ENCODE measurements around the gene KLF9. TPM values are rescaled to one million over a fixed set of nuclear protein-coding genes. Genes with fewer than 3 reads are reported as not detected.

Gene KLF9
- total RNA-seq (2014; rRNA removed; shearing (Covaris generic)) (14.3 and 14.5 TPM in 2 replicates), polyA plus RNA-seq (2016; fragmentation: Nextera tagmentation; extraction: Ambion mirVana) (2.5 and 2.6 TPM in 2 replicates)

GRCh38 chr9:70413799-70414775, at the start of gene KLF9:
Gene KLF9, minus strand, starts transcription at chr9:70414657. Its CDS starts 1,294 bp downstream, at chr9:70413363.
- WGBS, 2 experiments (ENCODE audit: low coverage in 1 of 2, low lambda C conversion rate in 2 of 2, missing lambda C conversion rate in 2 of 2), result 0 to 1% methylated on average over 48 of the region's 48 CpGs
- H3K9me3 ChIP-seq (ENCODE audit: low read depth), result no peaks in the 10 kb centered on the region
- H3K79me2 ChIP-seq (ENCODE audit: insufficient read depth), result peaks cover 40% of the 10 kb centered on the region
- H3K4me2 ChIP-seq (ENCODE audit: unreplicated experiment), result peak within 1 kb of the TSS; percentile 94
- H4K20me1 ChIP-seq (ENCODE audit: insufficient read depth), result no peaks in the 10 kb centered on the region
- peak within 1 kb of the TSS; percentile 95 for H3K4me3 ChIP-seq
- DNase-seq, result peak; percentile 98
- H2AFZ ChIP-seq, result peak within 1 kb of the TSS; percentile 66
- H3K4me1 ChIP-seq (ENCODE audit: insufficient read depth), result peaks cover 33% of the 10 kb centered on the region
- H3K27me3 ChIP-seq (replicated peaks; ENCODE audit: insufficient read depth), result no peaks in the 10 kb centered on the region
- TF ChIP-seq EZH2phosphoT487 (IDR thresholded peaks at IDR 0.05; ENCODE audit: insufficient read depth, low read depth), result no peak
- TF ChIP-seq EZH2 (IDR thresholded peaks at IDR 0.05; ENCODE audit: insufficient read depth, poor library complexity, severe bottlenecking), result no peak
- no peaks in the 10 kb centered on the region for H3K36me3 ChIP-seq (ENCODE audit: low read depth)
- H3F3A ChIP-seq (ENCODE audit: insufficient read depth), result peaks cover 47% of the 10 kb centered on the region
- in situ Hi-C loops (cut with MboI), result loop anchor here (10.0 kb wide), 1 partner anchor 171 kb away; no protein-coding TSS in a partner anchor
- H3K9me2 ChIP-seq (ENCODE audit: insufficient read depth), result no peaks in the 10 kb centered on the region
- peak within 1 kb of the TSS; percentile 100 for H3K9ac ChIP-seq
- H3K27ac ChIP-seq, result peak within 1 kb of the TSS; percentile 100

GRCh38 chr9:70463877-70464276, 49.4 kb upstream of the KLF9 start:
- H3K79me2 ChIP-seq (ENCODE audit: insufficient read depth), result no peaks in the 10 kb centered on the region
- 62 to 67% methylated on average over 2 of the region's 2 CpGs for WGBS, 2 experiments (ENCODE audit: low coverage in 1 of 2, low lambda C conversion rate in 2 of 2, missing lambda C conversion rate in 2 of 2)

GRCh38 chr9:70462300-70462699, 47.8 kb upstream of the KLF9 start:
- no peak for DNase-seq
- Histone ChIP-seq H4K20me1 (ENCODE audit: insufficient read depth) (no peaks in the 10 kb centered on the region), H3K4me1 (ENCODE audit: insufficient read depth) (peaks cover 13% of the 10 kb centered on the region), H3K79me2 (ENCODE audit: insufficient read depth) (no peaks in the 10 kb centered on the region), H3K4me2 (ENCODE audit: unreplicated experiment) (no peak overlapping the region), H2AFZ (no peak overlapping the region), H3K9me2 (ENCODE audit: insufficient read depth) (no peaks in the 10 kb centered on the region), H3K27ac (no peak overlapping the region), H3K4me3 (no peak overlapping the region), H3F3A (ENCODE audit: insufficient read depth) (peaks cover 10% of the 10 kb centered on the region), H3K9ac (no peak overlapping the region), H3K27me3 (replicated peaks; ENCODE audit: insufficient read depth) (no peaks in the 10 kb centered on the region), H3K36me3 (ENCODE audit: low read depth) (no peaks in the 10 kb centered on the region), H3K9me3 (ENCODE audit: low read depth) (no peaks in the 10 kb centered on the region)
- in situ Hi-C loops (cut with MboI), result no loop called here
- TF ChIP-seq EZH2 (IDR thresholded peaks at IDR 0.05; ENCODE audit: insufficient read depth, poor library complexity, severe bottlenecking), result no peak
- no peak for TF ChIP-seq EZH2phosphoT487 (IDR thresholded peaks at IDR 0.05; ENCODE audit: insufficient read depth, low read depth)

More at GRCh38 chr9:70463877-70464276, 49.4 kb upstream of the KLF9 start:
- Histone ChIP-seq H3K4me1 (ENCODE audit: insufficient read depth) (peaks cover 17% of the 10 kb centered on the region), H2AFZ (no peak overlapping the region), H3K9me3 (ENCODE audit: low read depth) (no peaks in the 10 kb centered on the region), H3K9ac (no peak overlapping the region), H3F3A (ENCODE audit: insufficient read depth) (peaks cover 18% of the 10 kb centered on the region), H3K4me2 (ENCODE audit: unreplicated experiment) (no peak overlapping the region), H3K27me3 (replicated peaks; ENCODE audit: insufficient read depth) (no peaks in the 10 kb centered on the region), H3K4me3 (no peak overlapping the region), H3K27ac (no peak overlapping the region), H3K36me3 (ENCODE audit: low read depth) (no peaks in the 10 kb centered on the region), H3K9me2 (ENCODE audit: insufficient read depth) (no peaks in the 10 kb centered on the region), H4K20me1 (ENCODE audit: insufficient read depth) (no peaks in the 10 kb centered on the region)
- in situ Hi-C loops (cut with MboI), result no loop called here
- TF ChIP-seq EZH2 (IDR thresholded peaks at IDR 0.05; ENCODE audit: insufficient read depth, poor library complexity, severe bottlenecking) (no peak), EZH2phosphoT487 (IDR thresholded peaks at IDR 0.05; ENCODE audit: insufficient read depth, low read depth) (no peak)
- no peak for DNase-seq

- Histone ChIP-seq H3K36me3 (ENCODE audit: low read depth) (no peaks in the 10 kb centered on the region), H3K9me2 (ENCODE audit: insufficient read depth) (no peaks in the 10 kb centered on the region)
- in situ Hi-C loops (cut with MboI), result no loop called here
Observed at GRCh38 chr9:70457235-70457634, 42.8 kb upstream of the KLF9 start.

More at GRCh38 chr9:70457235-70457634, 42.8 kb upstream of the KLF9 start:
- DNase-seq, result no peak
- Histone ChIP-seq H3K27me3 (replicated peaks; ENCODE audit: insufficient read depth) (no peaks in the 10 kb centered on the region), H2AFZ (no peak overlapping the region), H3K9me3 (ENCODE audit: low read depth) (no peaks in the 10 kb centered on the region), H3K27ac (no peak overlapping the region), H3K4me1 (ENCODE audit: insufficient read depth) (no peaks in the 10 kb centered on the region), H3K4me2 (ENCODE audit: unreplicated experiment) (no peak overlapping the region), H3K9ac (no peak overlapping the region), H4K20me1 (ENCODE audit: insufficient read depth) (no peaks in the 10 kb centered on the region), H3K4me3 (no peak overlapping the region), H3K79me2 (ENCODE audit: insufficient read depth) (no peaks in the 10 kb centered on the region), H3F3A (ENCODE audit: insufficient read depth) (no peaks in the 10 kb centered on the region)
- TF ChIP-seq EZH2 (IDR thresholded peaks at IDR 0.05; ENCODE audit: insufficient read depth, poor library complexity, severe bottlenecking) (no peak), EZH2phosphoT487 (IDR thresholded peaks at IDR 0.05; ENCODE audit: insufficient read depth, low read depth) (no peak)

All from GM23248 (cell line).